Right cardiac atrium (tissue), 5 donors: Measurements from ENCODE around the gene ZNF500. TPM values are rescaled to one million over a fixed set of nuclear protein-coding genes. Genes with fewer than 3 reads are reported as not detected.
A peak's percentile ranks its signal among the peaks of the same experiment; 100 is the strongest.

Source experiments
- ATAC-seq, 2 donors: fragments of 200-7000 bp; cut with Tn5 transposase; one replicate each; pipeline versions ENCODE4 v1.8.0 to v1.9.1; 2020; ENCODE audit warnings: moderate library complexity in 2 of 2, mild to moderate bottlenecking in 1 of 2
- DNase-seq, 3 donors: peaks; one replicate each; pipeline ENCODE4 v3.0.0-alpha.2; 2020
- H3K27ac ChIP-seq: one replicate; pipeline ENCODE4 v1.5.1; 2013; ENCODE audit warnings: mild to moderate bottlenecking, low read length, control low read depth, moderate library complexity
- H3K27me3 ChIP-seq: one replicate; pipeline ENCODE4 v1.6.1; 2013; ENCODE audit not compliant: control insufficient read depth, insufficient read depth
- H3K4me1 ChIP-seq: one replicate; pipeline ENCODE4 v1.6.1; 2013; ENCODE audit warnings: low read length; ENCODE audit not compliant: control insufficient read depth, insufficient read depth
- H3K4me3 ChIP-seq: one replicate; pipeline ENCODE4 v1.5.1; 2013; ENCODE audit warnings: low read length, control low read depth
- H3K9me3 ChIP-seq: one replicate; pipeline ENCODE4 v1.6.1; 2013; ENCODE audit warnings: low read length; ENCODE audit not compliant: control insufficient read depth
- WGBS: extraction: QIAGEN DNeasy Blood & Tissue Kit; methylation state at CpG from one replicate; pipeline ENCODE4 v1.1.7; 2013; 5-methylcytosine and 5-hydroxymethylcytosine counted together
- intact Hi-C, 4 donors: fragments of 100-400 bp; cut with DNase I; formaldehyde crosslinking; loops; one replicate each; pipeline versions ENCODE4 v1.11.0 to v1.14.0; 2022 to 2023
- polyA plus RNA-seq: library from polyadenylated mRNA; stranded (reverse); fragments of 200-250 nt; gene quantifications from one replicate; pipeline ENCODE4 v1.2.3, GENCODE V29; 2013
- total RNA-seq, 4 donors: library from RNA; stranded (reverse); fragmentation: NEBNext Ultra II Directional; extraction: Animal tissue kit (Norgen Biotek cat#: 25700); gene quantifications; one replicate each; pipeline ENCODE4 v1.2.1, GENCODE V29; 2021
- donor health status: healthy with polysubstance abuse.
- donor health status: DM: no; HTN: yes; CAD: no.
- donor health status: DM: no; HTN: no; CAD: no.
- donor health status: DM: no; HTN: yes; CAD: no; lungs with severe emphysema.
- donor health status: DM: yes; HTN: yes; CAD: no.

Gene ZNF500
- total and polyA plus RNA-seq, 5 donors: 6.8 to 10.7 (median 8.3) TPM

DNA sequence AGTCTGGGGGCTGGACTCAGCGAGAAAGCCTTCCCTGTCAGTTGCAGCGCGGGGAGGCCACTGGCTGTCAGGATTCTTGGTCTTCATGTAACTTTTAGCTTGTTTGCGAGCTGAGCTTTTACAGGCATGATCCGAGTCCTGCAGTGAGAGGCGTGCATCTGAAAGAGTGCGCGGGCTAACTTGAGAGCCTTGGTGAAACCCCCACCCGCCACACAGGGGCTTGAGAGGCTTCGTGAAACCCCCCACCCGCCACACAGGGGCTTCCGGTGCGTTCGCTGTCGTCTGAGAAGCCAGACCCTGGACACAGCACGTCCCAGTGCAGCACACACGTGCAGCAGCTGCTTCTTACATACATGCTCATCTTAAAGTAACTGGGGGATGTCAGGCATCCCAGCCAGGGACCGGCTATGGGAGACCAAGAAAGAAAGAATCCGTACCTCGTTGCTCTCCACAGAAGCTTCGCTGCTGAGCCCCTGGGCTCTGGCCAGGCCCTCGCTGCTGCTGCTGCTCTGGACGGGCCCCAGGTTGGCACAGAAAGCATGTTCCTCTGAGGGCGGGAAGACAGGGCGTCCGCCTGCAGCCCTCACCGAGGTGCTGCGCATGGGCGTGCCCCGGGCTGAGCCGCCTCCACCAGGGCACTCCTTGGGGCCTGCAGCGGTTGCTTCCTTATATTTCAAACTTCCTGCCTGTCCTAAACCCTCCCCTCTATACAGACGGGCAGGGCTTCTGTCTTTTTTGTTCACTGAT is 65.8 kb downstream of the ZNF500 start:
- ATAC-seq: peak in 1 of 2 donors; percentile 32
- H3K27me3 ChIP-seq: no peaks in the 10 kb centered on the region
- peak in 2 of 3 donors; percentile 31 to 42 for DNase-seq
- no peak overlapping the region for H3K27ac ChIP-seq
- no peak overlapping the region for H3K4me3 ChIP-seq
- intact Hi-C loops: no loop called here
- no peaks in the 10 kb centered on the region for H3K9me3 ChIP-seq
- no peaks in the 10 kb centered on the region for H3K4me1 ChIP-seq
- WGBS: 87% methylated on average over 33 of the region's 33 CpGs

DNA sequence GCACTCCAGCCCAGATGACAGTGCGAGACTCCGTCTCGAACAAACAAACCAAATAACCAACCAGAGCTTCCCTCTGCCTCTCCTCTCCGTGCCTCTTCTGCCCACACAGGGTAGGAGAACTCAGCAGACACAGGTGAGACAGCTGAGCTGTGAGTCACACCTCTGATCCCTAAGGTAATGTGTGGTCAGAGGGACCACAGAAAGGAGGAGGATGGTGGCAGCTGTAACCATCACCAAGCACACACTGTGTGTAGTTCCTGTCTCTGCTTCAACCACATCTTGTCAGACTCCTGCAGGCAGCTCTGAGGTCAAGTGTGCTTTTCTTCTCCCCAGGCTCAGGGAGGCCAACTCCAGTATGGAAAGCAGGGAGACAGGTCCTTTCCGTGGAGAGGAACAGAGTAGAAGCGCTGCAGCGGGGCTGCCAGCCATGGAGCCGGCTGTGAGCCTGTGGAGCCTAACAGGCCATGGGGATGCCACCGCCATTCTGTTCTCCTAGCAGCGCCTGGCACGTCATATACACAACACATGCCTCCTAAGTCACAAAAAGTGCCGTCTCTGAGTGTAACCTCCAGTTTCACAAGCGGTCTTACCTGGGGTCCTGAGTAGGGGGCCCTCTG is 66.5 kb downstream of the ZNF500 start:
- Histone ChIP-seq H3K4me3 (no peak overlapping the region), H3K4me1 (peaks cover 3% of the 10 kb centered on the region), H3K27ac (no peak overlapping the region), H3K9me3 (no peaks in the 10 kb centered on the region), H3K27me3 (no peaks in the 10 kb centered on the region)
- ATAC-seq (no peak), DNase-seq (no peak)
- WGBS: 95% methylated on average over 13 of the region's 13 CpGs
- intact Hi-C loops: no loop called here

DNA sequence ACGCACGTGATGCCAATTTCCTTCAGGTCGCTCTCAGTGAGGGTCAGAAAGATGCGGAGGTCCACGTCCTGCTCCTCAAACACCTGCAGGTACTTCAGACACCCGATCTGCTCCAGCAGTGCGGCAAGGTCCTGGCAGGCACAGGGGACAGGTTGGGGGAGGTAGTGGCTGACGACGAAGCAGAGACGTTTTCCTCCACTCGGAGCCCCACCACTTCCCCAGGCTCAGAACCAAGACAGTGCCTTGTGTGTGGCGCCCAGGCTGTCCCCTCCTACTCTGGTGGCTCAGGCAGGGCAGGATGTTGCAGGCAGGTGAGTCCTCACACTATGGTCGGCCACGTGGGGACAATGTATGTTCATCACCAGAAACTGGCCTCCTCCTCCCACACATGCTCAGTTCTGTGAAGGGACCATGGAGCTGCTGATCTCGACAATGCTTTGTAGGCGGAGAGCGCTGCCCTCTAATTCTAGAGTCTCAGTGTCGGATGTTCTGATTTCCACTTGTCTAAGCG is 67.9 kb downstream of the ZNF500 start:
- no peaks in the 10 kb centered on the region for H3K27me3 ChIP-seq
- ATAC-seq: no peak
- 87% methylated on average over 19 of the region's 19 CpGs for WGBS
- H3K4me3 ChIP-seq: no peak overlapping the region
- H3K27ac ChIP-seq: no peak overlapping the region
- no peaks in the 10 kb centered on the region for H3K9me3 ChIP-seq
- H3K4me1 ChIP-seq: peaks cover 7% of the 10 kb centered on the region
- intact Hi-C loops: loop anchor here in 1 of 4 donors (10.0 kb wide), 1 partner anchor 256 kb away; the partner anchor contains the start of gene SEC14L5
- DNase-seq: no peak

DNA sequence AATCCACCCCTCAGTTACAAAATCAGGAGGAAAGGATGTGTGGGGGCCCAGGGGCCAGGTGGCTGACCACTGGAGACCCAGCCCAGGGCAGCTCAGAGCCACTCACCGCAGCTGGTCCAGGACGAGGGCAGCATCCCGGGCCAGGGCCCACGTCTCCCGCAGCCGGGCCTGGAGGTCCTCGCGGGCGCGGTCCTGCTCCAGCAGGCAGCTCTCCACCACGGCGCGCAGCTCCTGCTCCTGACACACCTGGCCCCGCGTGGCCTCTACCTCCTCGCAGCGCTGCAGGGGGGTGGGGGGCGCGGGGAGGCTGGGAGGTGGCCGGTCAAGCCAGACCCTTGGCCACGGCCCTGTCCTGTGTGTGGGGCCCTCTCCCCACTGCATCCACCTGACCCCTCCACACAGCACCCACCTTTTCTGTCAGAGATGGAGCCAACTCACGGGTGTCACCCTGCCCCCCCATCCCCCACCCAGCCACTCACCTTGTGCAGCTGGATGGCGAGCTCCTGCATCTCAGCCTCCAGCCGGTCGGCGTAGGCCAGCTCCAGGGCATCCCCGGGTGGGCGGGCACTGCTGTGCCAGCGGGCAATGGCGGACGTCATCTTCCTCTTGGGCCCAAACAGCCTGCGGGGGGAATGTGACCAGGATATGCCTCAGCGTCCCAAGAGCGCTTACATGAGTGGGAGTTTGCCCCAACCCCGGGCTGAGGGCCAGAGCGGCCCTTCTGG is 68.5 kb downstream of the ZNF500 start:
- no peaks in the 10 kb centered on the region for H3K9me3 ChIP-seq
- DNase-seq (peak; percentile 19 to 64 (median 62)), ATAC-seq (no peak)
- peaks cover 7% of the 10 kb centered on the region for H3K4me1 ChIP-seq
- H3K4me3 ChIP-seq: no peak overlapping the region
- 91% methylated on average over 36 of the region's 36 CpGs for WGBS
- no peaks in the 10 kb centered on the region for H3K27me3 ChIP-seq
- H3K27ac ChIP-seq: no peak overlapping the region
- intact Hi-C loops: loop anchor here in 1 of 4 donors (10.0 kb wide), 1 partner anchor 256 kb away; the partner anchor contains the start of gene SEC14L5

Other genes with a start within 250 kb of the ZNF500 start
- 10 to 100 TPM; 34.2 to 46.8 (median 42.9) TPM for gene CDIP1, start 228.4 kb downstream of the ZNF500 start, total RNA-seq
- gene CDIP1, start 228.4 kb downstream of the ZNF500 start, polyA plus RNA-seq: 36.8 TPM
- gene C16orf96, start 210.8 kb downstream of the ZNF500 start, total RNA-seq: under 1 TPM in 3 of 4 donors, not detected in 1; 0.08 to 0.09 (median 0.08) TPM
- gene C16orf96, start 210.8 kb downstream of the ZNF500 start, polyA plus RNA-seq: 0.02 TPM
- gene UBALD1, start 152.3 kb downstream of the ZNF500 start, total RNA-seq: 10 to 100 TPM; 22.3 to 28.7 (median 25.7) TPM
- 30.1 TPM for gene UBALD1, start 152.3 kb downstream of the ZNF500 start, polyA plus RNA-seq
- 10 to 100 TPM; 37.0 to 49.9 (median 41.2) TPM for gene MGRN1, start 142.3 kb downstream of the ZNF500 start, total RNA-seq
- 22.0 TPM for gene MGRN1, start 142.3 kb downstream of the ZNF500 start, polyA plus RNA-seq
- 10 to 100 TPM; 30.5 to 55.2 (median 42.5) TPM for gene NUDT16L1, start 73.6 kb downstream of the ZNF500 start, total RNA-seq
- gene NUDT16L1, start 73.6 kb downstream of the ZNF500 start, polyA plus RNA-seq: 62.3 TPM
- 10 to 100 TPM in 3 of 4 donors, 1 to 10 TPM in 1; 8.9 to 13.5 (median 11.4) TPM for gene ANKS3, start 32.9 kb downstream of the ZNF500 start, total RNA-seq
- 11.0 TPM for gene ANKS3, start 32.9 kb downstream of the ZNF500 start, polyA plus RNA-seq
- gene DNAAF8, start 32.6 kb downstream of the ZNF500 start, total RNA-seq: under 1 TPM in 3 of 4 donors, not detected in 1; 0.28 to 0.49 (median 0.38) TPM
- 1.3 TPM for gene DNAAF8, start 32.6 kb downstream of the ZNF500 start, polyA plus RNA-seq
- under 1 TPM in 1 of 4 donors, not detected in 3; 0.64 TPM for gene SEPTIN12, start 21.2 kb upstream of the ZNF500 start, total RNA-seq
- not detected for gene SEPTIN12, start 21.2 kb upstream of the ZNF500 start, polyA plus RNA-seq
- gene SMIM22, start 28.2 kb upstream of the ZNF500 start, total RNA-seq: not detected
- gene SMIM22, start 28.2 kb upstream of the ZNF500 start, polyA plus RNA-seq: not detected
- gene ROGDI, start 35.5 kb upstream of the ZNF500 start, total RNA-seq: 10 to 100 TPM; 55.0 to 76.4 (median 65.3) TPM
- 86.3 TPM for gene ROGDI, start 35.5 kb upstream of the ZNF500 start, polyA plus RNA-seq
- gene GLYR1, start 80.1 kb upstream of the ZNF500 start, total RNA-seq: 10 to 100 TPM; 69.9 to 84.4 (median 81.1) TPM
- 56.1 TPM for gene GLYR1, start 80.1 kb upstream of the ZNF500 start, polyA plus RNA-seq
- 10 to 100 TPM; 24.4 to 30.4 (median 27.4) TPM for gene UBN1, start 80.3 kb upstream of the ZNF500 start, total RNA-seq
- gene UBN1, start 80.3 kb upstream of the ZNF500 start, polyA plus RNA-seq: 16.5 TPM
- gene PPL, start 170.0 kb upstream of the ZNF500 start, total RNA-seq: 10 to 100 TPM in 2 of 4 donors, 1 to 10 TPM in 2; 3.9 to 19.1 (median 8.4) TPM
- 5.0 TPM for gene PPL, start 170.0 kb upstream of the ZNF500 start, polyA plus RNA-seq
- 1 to 10 TPM in 3 of 4 donors, under 1 TPM in 1; 0.57 to 3.8 (median 2.1) TPM for gene SEC14L5, start 191.2 kb upstream of the ZNF500 start, total RNA-seq
- 1.4 TPM for gene SEC14L5, start 191.2 kb upstream of the ZNF500 start, polyA plus RNA-seq